Peyer's patch (tissue), 4 donors: ENCODE measurements around the gene MAP4K1.

ENCODE experiments used
- CTCF ChIP-seq, 6 experiments: fragments of 450-650 bp in 4 of 6; fragments of 200-600 bp in 2 of 6; sonication (generic) in 1 of 6; IDR thresholded peaks; one replicate each; pipeline ENCODE4 v1.5.1; 2017 to 2019; ENCODE audit warnings: antibody characterized with exemption in 6 of 6, mild to moderate bottlenecking in 3 of 6, moderate library complexity in 1 of 6
- POLR2A ChIP-seq, 2 donors: fragments of 450-650 bp; IDR thresholded peaks; one replicate each; pipeline ENCODE4 v1.5.1; 2017; ENCODE audit warnings: antibody characterized with exemption in 2 of 2, mild to moderate bottlenecking in 2 of 2, moderate library complexity in 2 of 2

DNA sequence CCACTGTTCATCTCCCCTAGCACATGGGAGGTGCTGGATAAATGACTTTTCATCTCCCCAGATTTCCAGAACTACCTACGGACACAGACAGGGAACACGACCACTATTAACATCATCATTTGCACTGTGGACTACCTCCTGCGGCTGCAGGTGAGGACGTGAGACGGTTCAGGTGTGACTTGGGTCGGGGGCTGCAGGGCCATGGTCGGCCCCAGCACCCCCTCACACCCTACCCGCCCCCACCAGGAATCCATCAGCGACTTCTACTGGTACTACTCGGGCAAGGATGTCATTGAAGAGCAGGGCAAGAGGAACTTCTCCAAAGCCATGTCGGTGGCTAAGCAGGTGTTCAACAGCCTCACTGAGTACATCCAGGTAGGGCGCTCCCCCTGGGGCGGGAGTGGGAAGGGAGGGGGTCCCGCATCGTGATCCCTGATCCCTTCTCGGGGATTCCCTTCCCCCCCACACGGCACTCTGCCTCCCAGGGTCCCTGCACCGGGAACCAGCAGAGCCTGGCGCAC is 74.4 kb downstream of the MAP4K1 start:
- TF ChIP-seq POLR2A (IDR thresholded peaks at IDR 0.05) (no peak), CTCF (IDR thresholded peaks at IDR 0.05) (no peak)
